ENCODE results near the gene SNTB2.

- no peak for TF ChIP-seq CTCF (conservative IDR thresholded peaks at IDR 0.05; ENCODE audit: low read depth, low read length)
- no peak for TF ChIP-seq POLR2A (IDR thresholded peaks at IDR 0.05; ENCODE audit: low read depth, low read length)
- no peak for TF ChIP-seq RAD21 (IDR thresholded peaks at IDR 0.05; ENCODE audit: low read length)
- TF ChIP-seq USF2 (IDR thresholded peaks at IDR 0.05; ENCODE audit: low read depth, low read length): no peak
- no peak for TF ChIP-seq NFE2L2 (IDR thresholded peaks at IDR 0.05; ENCODE audit: low read depth, low read length)
Measured at GRCh38 chr16:69240331-69240730, 53.4 kb downstream of the SNTB2 start.

All from IMR-90 (cell line).